Endothelial cell of umbilical vein (primary cell): ENCODE measurements around the gene CDK18. TPM values are rescaled to one million over a fixed set of nuclear protein-coding genes. Genes with fewer than 3 reads are reported as not detected.

Source experiments
- BruUV-seq: library from RNA; stranded (reverse); fragments of 400-500 nt; replicated peaks from 2 replicates; lab custom pipeline; 2021; lab: Mats Ljungman, UMichigan
- CTCF ChIA-PET: fragments of 300-600, 350-600 bp; sonication (Branson Sonifier 250); formaldehyde crosslinking; loops from one replicate; lab custom pipeline; 2021; ENCODE audit warnings: antibody characterized with exemption, inconsistent platforms; lab: Charles Lee
- POLR2A ChIA-PET: fragments of 300-600, 350-600 bp; sonication (Branson Sonifier 250); formaldehyde crosslinking; loops from one replicate; lab custom pipeline; 2021; ENCODE audit warnings: antibody characterized with exemption, inconsistent platforms; lab: Charles Lee
- DNase-seq: peaks from one replicate; pipeline ENCODE4 v3.0.0-alpha.2; 2011; ENCODE audit warnings: low read depth, low spot score
- FAIRE-seq: peaks from 2 replicates; lab custom pipeline; 2011; peaks lifted over from hg19 to GRCh38; lab: Jason Lieb, UNC
- H2AFZ ChIP-seq: 2 replicates; pipeline ENCODE4 v1.6.0; 2012; ENCODE audit warnings: low read depth, low read length, control low read depth, inconsistent platforms
- H3K27ac ChIP-seq: 2 replicates; pipeline ENCODE4 v1.5.1; 2011; ENCODE audit warnings: low read depth, mild to moderate bottlenecking, control low read depth, low read length, moderate library complexity; ENCODE audit not compliant: insufficient read depth
- H3K27me3 ChIP-seq, 2 experiments: 2 replicates each; pipeline versions ENCODE4 v1.6.0 to v1.6.1; 2011; ENCODE audit warnings: low read length in 2 of 2, mixed read lengths in 1 of 2; ENCODE audit not compliant: control insufficient read depth in 2 of 2, insufficient read depth in 2 of 2
- H3K36me3 ChIP-seq, 2 experiments: 2 replicates in 1 of 2; 3 replicates in 1 of 2; pipeline ENCODE4 v1.5.1; 2011; ENCODE audit warnings: low read length in 2 of 2, mild to moderate bottlenecking in 1 of 2, moderate library complexity in 1 of 2; ENCODE audit not compliant: control insufficient read depth in 2 of 2, insufficient read depth in 2 of 2; ENCODE audit errors: extremely low read depth in 1 of 2
- H3K4me1 ChIP-seq: 3 replicates; pipeline ENCODE4 v1.5.1; 2011; ENCODE audit warnings: mild to moderate bottlenecking, low read length; ENCODE audit not compliant: control insufficient read depth, insufficient read depth; ENCODE audit errors: extremely low read depth
- H3K4me2 ChIP-seq: 2 replicates; pipeline ENCODE4 v1.6.1; 2011; ENCODE audit warnings: low read length, control low read depth, mixed read lengths; ENCODE audit not compliant: insufficient read depth
- H3K4me3 ChIP-seq, 3 experiments: fragments of 200-600 bp in 1 of 3; sonication (generic), shearing (Covaris generic) in 1 of 3; replicated peaks in 1 of 3; 2 replicates each; pipeline ENCODE4 v1.5.1; 2011 to 2016; ENCODE audit warnings: control low read depth in 3 of 3, low read length in 3 of 3, mild to moderate bottlenecking in 2 of 3, inconsistent platforms in 1 of 3, low read depth in 1 of 3, moderate library complexity in 1 of 3; ENCODE audit not compliant: insufficient read depth in 1 of 3
- H3K79me2 ChIP-seq: 2 replicates; pipeline ENCODE4 v1.6.0; 2012; ENCODE audit warnings: low read length, inconsistent platforms; ENCODE audit not compliant: control insufficient read depth, insufficient read depth
- H3K9ac ChIP-seq: replicated peaks from 2 replicates; pipeline ENCODE3; 2011; ENCODE audit warnings: low read length, control low read depth; ENCODE audit not compliant: insufficient read depth; ENCODE audit errors: extremely low read depth
- H3K9me1 ChIP-seq: replicated peaks from 3 replicates; pipeline ENCODE4 v1.6.0; 2011; ENCODE audit warnings: mild to moderate bottlenecking, low read length; ENCODE audit not compliant: control insufficient read depth, insufficient read depth; ENCODE audit errors: extremely low read depth
- H3K9me3 ChIP-seq: replicated peaks from 2 replicates; pipeline ENCODE4 v1.5.1; 2012; ENCODE audit warnings: low read length, inconsistent platforms; ENCODE audit not compliant: control insufficient read depth, insufficient read depth
- H4K20me1 ChIP-seq: replicated peaks from 2 replicates; pipeline ENCODE3; 2011; ENCODE audit warnings: mild to moderate bottlenecking, low read length; ENCODE audit not compliant: control insufficient read depth, insufficient read depth; ENCODE audit errors: extremely low read depth
- EZH2 ChIP-seq: IDR thresholded peaks from 2 replicates; pipeline ENCODE4 v1.6.1; 2012; ENCODE audit warnings: borderline replicate concordance, low read depth, mild to moderate bottlenecking, moderate library complexity, low read length, inconsistent platforms; ENCODE audit not compliant: severe bottlenecking
- FOS ChIP-seq: IDR thresholded peaks from 2 replicates; pipeline ENCODE4 v1.6.1; 2011; ENCODE audit warnings: mild to moderate bottlenecking, low read length, moderate library complexity, borderline replicate concordance; ENCODE audit not compliant: insufficient read depth
- GATA2 ChIP-seq: IDR thresholded peaks from 2 replicates; pipeline ENCODE4 v1.7.0; 2011; ENCODE audit warnings: low read depth, mild to moderate bottlenecking, moderate library complexity, mixed read lengths, low read length; ENCODE audit not compliant: insufficient read length, insufficient read depth
- JUN ChIP-seq: IDR thresholded peaks from 2 replicates; pipeline ENCODE4 v1.6.1; 2011; ENCODE audit warnings: borderline replicate concordance, low read depth; ENCODE audit not compliant: insufficient read length, insufficient read depth
- MYC ChIP-seq: IDR thresholded peaks from one replicate; pipeline ENCODE4 v1.6.1; 2011; ENCODE audit warnings: mild to moderate bottlenecking, low read depth, low read length
- POLR2A ChIP-seq: IDR thresholded peaks from 2 replicates; pipeline ENCODE4 v1.6.1; 2012; ENCODE audit warnings: low read depth, mild to moderate bottlenecking, control low read depth, low read length
- POLR2AphosphoS5 ChIP-seq: IDR thresholded peaks from 2 replicates; pipeline ENCODE4 v1.6.1; 2012; ENCODE audit warnings: low read depth, mild to moderate bottlenecking, control low read depth, low read length, moderate library complexity; ENCODE audit not compliant: insufficient read depth
- dilution Hi-C: fragments of 300-500 bp; cut with MboI; formaldehyde crosslinking; loops from one replicate; pipeline ENCODE4 v1.15.0; 2019; ENCODE audit warnings: low sequenced_read_pairs; ENCODE audit not compliant: extremely low pct_ligation_motif_present
- intact Hi-C: fragments of 100-400 bp; cut with micrococcal nuclease; formaldehyde crosslinking; loops from one replicate; pipeline ENCODE4 v1.10.0; 2022
- polyA plus RNA-seq, 4 experiments: library from polyadenylated mRNA; depleted of rRNA in 3 of 4; stranded (reverse) in 3 of 4; unstranded in 1 of 4; fragments of >200 nt; gene quantifications; 2 replicates each; pipeline versions ENCODE4 v1.2.1 to v1.2.3, GENCODE V29; 2011 to 2012; ENCODE audit warnings: missing spikeins in 1 of 4
- total RNA-seq: library from RNA; stranded (reverse); gene quantifications from 2 replicates; pipeline ENCODE4 v1.2.3, GENCODE V29; 2021
- TF ChIP-seq, protein P1 (sequence below): IDR thresholded peaks from 2 replicates; pipeline ENCODE4 v1.6.1; 2011; ENCODE audit not compliant: insufficient read depth, insufficient read length
- TF ChIP-seq, protein P2 (sequence below), 2 donors: IDR thresholded peaks; 1 replicate in 1 of 2; 2 replicates in 1 of 2; pipeline ENCODE4 v1.5.1; 2011; ENCODE audit warnings: low read length in 2 of 2, mild to moderate bottlenecking in 2 of 2, moderate library complexity in 2 of 2, control low read depth in 1 of 2, inconsistent platforms in 1 of 2, low read depth in 1 of 2; ENCODE audit not compliant: insufficient read depth in 1 of 2; ENCODE audit errors: extremely low read depth in 1 of 2

The CDK18 gene
- total and polyA plus RNA-seq, 2 donors (not counting 3 experiments of a cell fraction or from before 2014, with no cell fraction given): 0.17 to 1.2 TPM

DNA sequence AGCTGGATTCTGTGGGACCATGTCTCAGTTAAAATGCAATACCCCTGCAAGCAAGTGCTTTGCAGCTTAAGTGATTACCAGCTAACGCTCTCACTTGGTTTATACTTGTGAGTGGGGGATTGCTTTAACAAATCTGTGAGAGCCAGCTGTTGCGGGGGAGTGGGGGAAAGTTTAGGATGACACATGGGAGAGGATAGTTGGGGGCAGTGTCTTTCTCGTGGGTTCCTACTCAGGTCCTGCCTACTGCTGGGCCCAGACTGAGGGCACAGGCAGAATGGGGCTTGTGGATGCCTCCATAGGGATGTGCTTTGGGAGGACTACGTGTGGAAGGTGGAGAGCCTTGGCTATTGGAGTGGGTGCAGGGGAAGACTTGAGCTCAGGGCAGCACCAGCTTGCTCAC lies 67.3 kb downstream of the CDK18 start:
- H3K27me3 ChIP-seq: peaks cover 50 to 53% of the 10 kb centered on the region in 2 experiments
- POLR2A ChIA-PET: interaction anchor here (0.5 kb wide), 1 partner anchor 141 kb away, joined by 3 read pairs; no protein-coding TSS in a partner anchor
- dilution Hi-C loops: no loop called here
- CTCF ChIA-PET: interaction anchor here (0.9 to 3.3 kb wide), 9 partner anchors 16 to 218 kb away, joined by 3 to 11 read pairs (median 4); partner anchors contain the start of gene ELK4
- no peaks in the 10 kb centered on the region for H3K36me3 ChIP-seq
- no peak overlapping the region for H3K4me3 ChIP-seq
- intact Hi-C loops: no loop called here
- no peaks in the 10 kb centered on the region for H3K4me1 ChIP-seq
- DNase-seq: no peak
- no peak overlapping the region for H3K27ac ChIP-seq
- no TSS peak for BruUV-seq
- H4K20me1 ChIP-seq: no peaks in the 10 kb centered on the region
- H3K9me3 ChIP-seq: no peaks in the 10 kb centered on the region
- H2AFZ ChIP-seq: no peak overlapping the region
- no peaks in the 10 kb centered on the region for H3K79me2 ChIP-seq
- TF ChIP-seq, protein P1, sequence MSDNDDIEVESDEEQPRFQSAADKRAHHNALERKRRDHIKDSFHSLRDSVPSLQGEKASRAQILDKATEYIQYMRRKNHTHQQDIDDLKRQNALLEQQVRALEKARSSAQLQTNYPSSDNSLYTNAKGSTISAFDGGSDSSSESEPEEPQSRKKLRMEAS: no peak
- no peak for TF ChIP-seq JUN
- TF ChIP-seq, protein P2, sequence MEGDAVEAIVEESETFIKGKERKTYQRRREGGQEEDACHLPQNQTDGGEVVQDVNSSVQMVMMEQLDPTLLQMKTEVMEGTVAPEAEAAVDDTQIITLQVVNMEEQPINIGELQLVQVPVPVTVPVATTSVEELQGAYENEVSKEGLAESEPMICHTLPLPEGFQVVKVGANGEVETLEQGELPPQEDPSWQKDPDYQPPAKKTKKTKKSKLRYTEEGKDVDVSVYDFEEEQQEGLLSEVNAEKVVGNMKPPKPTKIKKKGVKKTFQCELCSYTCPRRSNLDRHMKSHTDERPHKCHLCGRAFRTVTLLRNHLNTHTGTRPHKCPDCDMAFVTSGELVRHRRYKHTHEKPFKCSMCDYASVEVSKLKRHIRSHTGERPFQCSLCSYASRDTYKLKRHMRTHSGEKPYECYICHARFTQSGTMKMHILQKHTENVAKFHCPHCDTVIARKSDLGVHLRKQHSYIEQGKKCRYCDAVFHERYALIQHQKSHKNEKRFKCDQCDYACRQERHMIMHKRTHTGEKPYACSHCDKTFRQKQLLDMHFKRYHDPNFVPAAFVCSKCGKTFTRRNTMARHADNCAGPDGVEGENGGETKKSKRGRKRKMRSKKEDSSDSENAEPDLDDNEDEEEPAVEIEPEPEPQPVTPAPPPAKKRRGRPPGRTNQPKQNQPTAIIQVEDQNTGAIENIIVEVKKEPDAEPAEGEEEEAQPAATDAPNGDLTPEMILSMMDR (IDR thresholded peaks at IDR 0.05; ENCODE audit: extremely low read depth in 1 of 2, insufficient read depth in 1 of 2, low read depth in 1 of 2, low read length in 2 of 2): no peak
- no peak for TF ChIP-seq POLR2AphosphoS5
- TF ChIP-seq EZH2: no peak
- no peak for TF ChIP-seq FOS
- TF ChIP-seq GATA2: no peak
- TF ChIP-seq POLR2A: no peak
- TF ChIP-seq MYC: no peak
- no peak for FAIRE-seq
- no peaks in the 10 kb centered on the region for H3K9me1 ChIP-seq
- no peak overlapping the region for H3K4me2 ChIP-seq
- H3K9ac ChIP-seq: no peak overlapping the region
